Measurements from ENCODE around the gene HIBADH.

- TF ChIP-seq, protein P1, sequence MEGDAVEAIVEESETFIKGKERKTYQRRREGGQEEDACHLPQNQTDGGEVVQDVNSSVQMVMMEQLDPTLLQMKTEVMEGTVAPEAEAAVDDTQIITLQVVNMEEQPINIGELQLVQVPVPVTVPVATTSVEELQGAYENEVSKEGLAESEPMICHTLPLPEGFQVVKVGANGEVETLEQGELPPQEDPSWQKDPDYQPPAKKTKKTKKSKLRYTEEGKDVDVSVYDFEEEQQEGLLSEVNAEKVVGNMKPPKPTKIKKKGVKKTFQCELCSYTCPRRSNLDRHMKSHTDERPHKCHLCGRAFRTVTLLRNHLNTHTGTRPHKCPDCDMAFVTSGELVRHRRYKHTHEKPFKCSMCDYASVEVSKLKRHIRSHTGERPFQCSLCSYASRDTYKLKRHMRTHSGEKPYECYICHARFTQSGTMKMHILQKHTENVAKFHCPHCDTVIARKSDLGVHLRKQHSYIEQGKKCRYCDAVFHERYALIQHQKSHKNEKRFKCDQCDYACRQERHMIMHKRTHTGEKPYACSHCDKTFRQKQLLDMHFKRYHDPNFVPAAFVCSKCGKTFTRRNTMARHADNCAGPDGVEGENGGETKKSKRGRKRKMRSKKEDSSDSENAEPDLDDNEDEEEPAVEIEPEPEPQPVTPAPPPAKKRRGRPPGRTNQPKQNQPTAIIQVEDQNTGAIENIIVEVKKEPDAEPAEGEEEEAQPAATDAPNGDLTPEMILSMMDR (IDR thresholded peaks at IDR 0.05): no peak
- TF ChIP-seq POLR2A (IDR thresholded peaks at IDR 0.05): no peak
Measured at GRCh38 chr7:27705200-27705594, 42.5 kb upstream of the HIBADH start.

Data from testis (tissue), 2 donors.